Measurements from ENCODE around the gene SFSWAP.
"Not testable (repeated sequence)": the region's sequence is repeated elsewhere in the genome, so short reads cannot be mapped to it uniquely, and the experiment has no call there.

SFSWAP gene

DNA sequence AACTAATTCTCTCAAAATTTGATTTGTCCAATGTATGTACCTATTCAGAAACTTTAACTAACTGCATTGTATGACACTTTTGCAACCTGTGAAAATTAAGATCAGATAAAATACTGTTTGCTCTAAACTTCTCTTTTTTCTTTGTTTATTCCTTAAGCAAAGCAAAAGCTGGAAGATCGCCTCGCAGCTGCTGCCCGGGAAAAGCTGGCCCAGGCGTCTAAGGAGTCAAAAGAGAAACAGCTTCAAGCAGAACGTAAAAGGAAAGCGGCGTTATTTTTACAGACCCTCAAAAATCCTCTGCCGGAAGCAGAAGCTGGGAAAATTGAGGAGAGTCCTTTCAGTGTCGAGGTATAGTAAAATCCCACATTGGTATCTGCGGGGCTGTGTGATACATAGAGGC, 55.1 kb downstream of the SFSWAP start:
- no peak for DNase-seq

DNA sequence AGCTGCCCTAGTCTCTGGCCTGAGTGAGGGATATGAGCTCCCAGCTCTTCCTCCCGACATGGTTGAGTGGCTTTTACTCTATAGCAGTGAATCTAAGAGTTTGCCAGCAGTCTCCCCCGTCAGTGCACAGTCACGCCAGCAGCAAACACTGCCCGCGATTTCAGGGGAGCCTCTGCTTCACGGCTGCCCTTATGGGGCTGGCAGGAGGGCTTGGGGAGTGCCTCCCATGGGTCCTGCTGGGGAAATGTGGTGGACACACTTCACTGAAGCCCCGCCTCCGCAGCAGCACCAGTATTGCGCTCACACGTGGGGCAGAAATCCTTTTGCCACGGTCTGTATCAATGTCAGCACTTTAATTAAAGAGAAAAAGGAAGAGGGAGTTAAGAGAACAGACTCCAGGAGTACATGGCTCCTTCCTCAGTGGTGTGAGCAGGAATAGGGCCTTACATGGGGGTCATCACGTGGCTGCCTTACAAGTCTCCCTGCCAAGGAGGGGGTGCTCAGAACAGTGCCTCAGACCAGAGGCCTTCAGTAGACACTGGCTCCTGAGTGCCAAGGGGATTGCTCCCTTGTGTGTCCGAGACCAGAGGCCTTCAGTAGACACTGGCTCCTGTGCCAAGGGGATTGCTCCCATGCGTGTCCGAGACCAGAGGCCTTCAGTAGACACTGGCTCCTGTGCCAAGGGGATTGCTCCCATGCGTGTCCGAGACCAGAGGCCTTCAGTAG, 55.7 kb downstream of the SFSWAP start:
- no peak for DNase-seq

- DNase-seq = no peak
These were observed 59.2 kb downstream of the SFSWAP start for GRCh38 chr12:131770120-131770519.

GRCh38 chr12:131771965-131772364, 61.1 kb downstream of the SFSWAP start:
- no peak for DNase-seq

DNA sequence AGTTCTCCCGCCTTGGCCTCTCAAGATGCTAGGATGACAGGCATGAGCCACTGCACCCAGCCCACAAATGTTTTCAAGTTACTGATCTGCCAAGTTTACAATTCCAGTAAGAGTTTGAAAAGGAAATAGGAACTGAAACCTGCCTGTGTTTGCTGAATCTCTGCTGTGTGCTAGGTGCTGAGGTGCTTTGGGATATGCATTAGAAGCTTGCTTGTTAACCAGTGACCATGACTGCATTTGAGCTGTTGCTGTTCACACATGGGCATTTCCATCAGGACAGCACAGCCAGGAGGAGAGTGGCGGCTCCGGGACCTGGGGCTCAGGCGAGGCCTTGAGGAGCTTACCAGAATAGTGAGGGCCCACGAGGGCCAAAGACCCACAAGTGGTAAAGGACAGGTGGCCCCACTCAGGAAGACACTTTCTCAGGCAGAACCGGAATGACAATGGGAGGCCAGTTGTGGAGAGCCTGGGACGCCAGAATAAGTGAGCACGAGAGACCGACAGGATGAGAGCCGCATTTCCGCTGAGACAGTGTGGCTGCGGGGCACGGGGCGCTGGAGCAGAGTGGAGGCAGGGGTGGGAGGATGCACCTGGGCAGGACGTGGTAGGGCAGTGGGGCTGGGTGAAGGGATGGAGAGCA, 62.8 kb downstream of the SFSWAP start:
- no peak for DNase-seq

DNA sequence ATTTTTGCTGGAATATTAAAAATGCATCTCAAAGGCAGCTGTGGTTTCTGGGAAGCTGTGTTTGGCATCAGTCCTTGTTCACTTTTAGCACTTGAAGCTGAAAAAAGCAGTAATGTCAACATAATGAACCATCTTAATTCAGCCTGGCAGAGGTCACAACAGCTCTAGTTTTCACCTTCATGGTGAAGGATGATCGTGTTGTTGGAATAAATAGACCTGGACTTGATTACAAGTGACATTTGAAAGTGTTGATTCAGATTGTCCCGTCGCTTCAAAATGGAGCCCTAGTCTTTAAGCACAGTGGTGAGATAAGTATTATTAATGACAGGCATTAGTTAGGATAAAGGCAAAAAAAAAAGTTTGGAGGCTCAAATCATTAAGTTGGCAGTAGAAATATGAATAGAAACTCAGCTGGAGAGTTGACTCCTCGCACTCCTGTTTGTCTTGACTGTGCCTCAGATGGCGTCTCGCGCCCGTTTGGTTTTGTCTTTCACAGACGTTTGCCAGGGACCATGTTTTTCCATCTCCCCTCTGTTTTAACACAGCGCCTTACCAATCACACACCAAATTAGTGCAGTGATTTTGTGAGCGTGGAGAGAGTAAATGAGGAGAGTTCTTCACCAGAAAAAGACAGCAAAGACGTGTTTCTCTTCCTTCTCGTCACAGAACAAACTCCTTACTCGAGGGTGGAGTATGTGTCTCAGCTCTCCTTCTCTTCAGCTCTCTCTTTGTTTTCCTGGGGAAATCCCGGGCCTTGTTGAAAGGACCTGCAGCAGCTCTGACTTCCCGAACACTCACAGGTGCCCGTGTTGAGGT, 63.9 kb downstream of the SFSWAP start:
- no peak for DNase-seq

DNA sequence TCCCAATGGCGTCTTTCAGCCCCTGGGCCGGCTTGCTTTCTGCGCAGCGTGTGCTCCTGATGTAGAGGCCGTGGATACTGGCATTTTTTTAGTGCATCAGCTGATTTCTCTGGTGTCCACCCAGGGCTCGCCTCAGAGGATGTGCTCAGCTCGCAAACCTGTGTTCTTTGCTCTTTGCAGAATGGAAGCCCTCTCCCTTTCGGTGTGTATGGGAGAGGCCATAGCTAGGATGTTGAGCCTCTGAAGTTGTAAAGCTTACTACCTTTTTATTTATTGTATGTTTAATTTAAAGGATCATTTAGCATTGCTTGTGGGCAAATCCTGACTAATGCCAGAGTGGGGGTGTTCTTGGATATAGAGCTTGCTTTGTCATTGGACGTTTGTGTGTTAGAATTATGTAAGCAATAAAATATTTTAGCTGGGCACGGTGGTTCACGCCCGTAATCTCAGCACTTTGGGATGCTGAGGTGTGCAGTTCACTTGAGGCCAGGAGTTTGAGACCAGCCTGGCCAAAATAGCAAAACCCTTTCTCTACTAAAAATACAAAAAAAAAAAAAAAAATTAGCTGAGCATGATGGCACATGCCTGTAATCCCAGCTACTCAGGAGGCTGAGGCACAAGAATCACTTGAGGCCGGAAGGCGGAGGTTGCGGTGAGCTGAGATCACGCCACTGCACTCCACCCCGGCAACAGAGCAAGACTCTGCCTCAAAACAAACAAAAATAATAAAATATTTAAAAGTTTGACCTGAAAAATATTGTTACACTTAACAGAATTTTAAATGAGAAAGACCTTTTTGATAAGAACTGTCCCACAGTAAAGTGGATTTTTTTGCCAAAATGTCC, 64.7 kb downstream of the SFSWAP start:
- DNase-seq = no peak

GRCh38 chr12:131776237-131776889, 65.5 kb downstream of the SFSWAP start:
- no peak for DNase-seq

DNA sequence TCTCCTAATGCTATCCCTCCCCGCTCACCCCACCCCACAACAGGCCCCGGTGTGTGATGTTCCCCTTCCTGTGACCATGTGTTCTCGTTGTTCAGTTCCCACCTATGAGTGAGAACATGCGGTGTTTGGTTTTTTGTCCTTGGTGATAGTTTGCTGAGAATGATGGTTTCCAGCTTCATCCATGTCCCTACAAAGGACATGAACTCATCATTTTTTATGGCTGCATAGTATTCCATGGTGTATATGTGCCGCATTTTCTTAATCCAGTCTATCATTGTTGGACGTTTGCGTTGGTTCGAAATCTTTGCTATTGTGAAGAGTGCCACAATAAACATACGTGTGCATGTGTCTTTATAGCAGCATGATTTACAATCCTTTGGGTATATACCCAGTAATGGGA, 66.4 kb downstream of the SFSWAP start:
- not testable (repeated sequence) for DNase-seq

- DNase-seq = no peak
These were observed 68.1 kb downstream of the SFSWAP start for GRCh38 chr12:131779027-131779426.

DNA sequence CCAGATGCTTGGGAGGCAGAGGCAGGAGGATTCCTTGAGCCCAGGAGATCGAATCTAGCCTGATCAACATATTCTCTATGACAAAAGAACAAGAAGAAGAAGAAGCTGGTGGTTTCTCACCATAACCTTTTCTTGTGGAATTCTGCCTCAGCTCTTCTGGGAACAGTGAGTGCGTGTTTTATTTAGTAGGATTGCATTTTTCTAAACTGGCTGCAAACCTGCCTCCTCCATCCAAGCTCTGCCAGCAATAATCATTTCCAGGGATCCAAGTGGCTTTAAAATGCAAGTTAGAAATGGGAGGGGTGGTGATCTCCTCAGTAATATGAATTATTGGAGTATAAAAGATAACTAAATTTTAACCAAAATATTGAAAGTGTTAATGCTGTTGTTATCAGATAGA, 71.2 kb downstream of the SFSWAP start:
- no peak for DNase-seq

GRCh38 chr12:131783915-131784541, 73.1 kb downstream of the SFSWAP start:
- no peak for DNase-seq

- no peak for DNase-seq
These were observed 74.2 kb downstream of the SFSWAP start for GRCh38 chr12:131784909-131785762.

DNA sequence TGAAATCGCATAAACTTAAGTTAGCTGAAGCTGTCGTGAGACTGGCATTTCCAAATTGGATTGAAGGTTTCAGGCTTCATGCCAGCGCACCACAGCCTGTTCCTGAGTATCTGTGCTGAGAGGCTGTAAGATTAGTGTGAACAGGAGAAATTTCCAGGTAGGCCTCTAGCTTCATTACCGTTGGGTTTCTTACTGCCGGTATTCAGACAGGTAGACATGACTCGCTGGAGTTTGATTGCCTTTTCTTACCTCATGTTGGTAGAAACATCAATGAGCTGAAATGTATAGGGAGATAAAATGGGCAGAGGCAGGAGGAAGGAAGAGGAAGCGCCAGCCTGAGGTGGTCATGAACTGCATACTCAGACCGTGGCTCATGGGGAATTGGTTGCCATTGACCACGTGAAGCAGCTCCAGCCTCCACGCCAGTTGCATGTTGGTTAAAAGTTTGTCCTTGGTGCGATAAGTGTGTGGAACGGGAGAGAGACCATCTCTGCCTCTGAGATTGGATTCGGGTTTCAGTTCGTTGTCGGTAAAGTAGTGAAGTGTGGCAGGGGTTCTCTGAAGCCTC, 75.0 kb downstream of the SFSWAP start:
- no peak for DNase-seq

GRCh38 chr12:131786331-131786730, 75.4 kb downstream of the SFSWAP start:
- no peak for DNase-seq

GRCh38 chr12:131787143-131787660, 76.3 kb downstream of the SFSWAP start:
- no peak for DNase-seq

DNA sequence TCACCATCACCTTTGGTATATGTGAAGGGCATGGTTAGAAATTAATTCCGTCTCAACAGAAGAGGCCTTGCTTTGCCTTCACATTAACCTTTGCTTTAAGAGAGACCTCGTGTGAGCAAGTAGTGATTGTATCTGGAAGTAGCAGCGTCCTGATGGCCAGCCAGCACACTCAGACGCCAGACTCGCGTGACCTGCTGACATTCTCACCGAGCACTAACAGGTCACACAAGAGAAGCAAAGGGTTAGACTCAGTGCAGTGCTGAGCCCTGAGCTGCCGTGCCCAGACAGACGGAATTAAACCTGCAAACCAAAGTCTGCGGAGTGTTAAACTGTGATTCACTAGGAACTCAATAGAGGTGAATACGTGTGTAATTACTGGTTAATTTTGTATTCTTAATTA, 77.2 kb downstream of the SFSWAP start:
- no peak for DNase-seq

- no peak for DNase-seq
These were observed 78.7 kb downstream of the SFSWAP start for GRCh38 chr12:131789638-131790037.

- no peak for DNase-seq
These were observed 82.5 kb downstream of the SFSWAP start for GRCh38 chr12:131793243-131794022.
